HAP-1 (cell line): ENCODE measurements around the gene GFPT2.

Experiments used
- DNase-seq, 2 experiments: peaks; one replicate each; pipeline ENCODE4 v3.0.0-alpha.2; 2016 to 2020; ENCODE audit warnings: low spot score in 2 of 2
- H3K27me3 ChIP-seq: fragments of 250-450 bp; sonication (Bioruptor Pico); 2 replicates; pipeline ENCODE4 v1.5.1; 2020; ENCODE audit warnings: low read depth, mild to moderate bottlenecking, moderate library complexity
- H3K36me3 ChIP-seq: fragments of 250-450 bp; sonication (Bioruptor Pico); replicated peaks from 2 replicates; pipeline ENCODE4 v1.5.1; 2020; ENCODE audit warnings: mild to moderate bottlenecking
- H3K4me1 ChIP-seq: fragments of 250-450 bp; sonication (Bioruptor Pico); 2 replicates; pipeline ENCODE4 v1.5.1; 2020; ENCODE audit warnings: mild to moderate bottlenecking
- H3K4me3 ChIP-seq: fragments of 250-450 bp; sonication (Bioruptor Pico); 2 replicates; pipeline ENCODE4 v1.5.1; 2020; ENCODE audit warnings: mild to moderate bottlenecking, moderate library complexity
- H3K9me3 ChIP-seq: fragments of 250-450 bp; sonication (Bioruptor Pico); 2 replicates; pipeline ENCODE4 v1.5.1; 2020; ENCODE audit warnings: mild to moderate bottlenecking, moderate library complexity
- in situ Hi-C: fragments of 300-500 bp; cut with MboI; formaldehyde crosslinking; loops from 3 replicates; pipeline ENCODE4 v1.14.3; 2020; ENCODE audit warnings: low sequenced_read_pairs, inconsistent platforms, mixed read lengths

The GFPT2 gene

DNA sequence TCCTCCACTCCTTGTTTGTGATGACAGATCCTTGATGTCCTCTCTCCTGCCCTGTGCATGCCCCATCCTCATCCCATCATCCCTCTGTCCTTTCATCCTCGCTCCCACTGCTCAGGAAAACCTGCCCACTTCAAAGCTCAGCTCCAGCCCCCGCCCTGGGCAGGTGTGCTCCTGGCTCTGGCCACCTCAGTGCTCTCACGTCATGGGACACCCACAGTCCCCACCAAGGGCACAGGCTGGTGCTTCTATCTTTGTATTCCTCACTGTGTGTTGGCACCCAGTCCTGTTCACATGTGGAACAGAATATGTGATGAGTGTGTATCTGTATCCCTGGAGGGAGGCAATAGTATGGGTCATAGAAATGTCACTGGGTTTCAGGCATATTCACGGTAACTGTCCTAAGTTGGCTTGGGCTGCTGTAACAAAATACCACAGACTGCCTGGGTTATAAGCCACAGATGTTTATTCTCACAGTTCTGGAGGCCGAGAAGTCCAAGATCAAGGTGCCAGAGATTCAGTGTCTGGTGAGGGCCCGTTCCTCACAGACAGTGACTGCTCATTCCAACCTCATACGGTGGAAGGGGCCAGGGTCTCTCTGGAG is 13.5 kb downstream of the GFPT2 start:
- Histone ChIP-seq H3K36me3 (peaks cover 23% of the 10 kb centered on the region), H3K9me3 (no peaks in the 10 kb centered on the region), H3K4me1 (peaks cover 20% of the 10 kb centered on the region), H3K4me3 (no peak overlapping the region), H3K27me3 (no peaks in the 10 kb centered on the region)
- in situ Hi-C loops = no loop called here
- DNase-seq = no peak

GRCh38 chr5:180338001-180338707 is 15.0 kb downstream of the GFPT2 start:
- Histone ChIP-seq H3K9me3 (no peaks in the 10 kb centered on the region), H3K4me3 (no peak overlapping the region), H3K4me1 (peaks cover 7% of the 10 kb centered on the region), H3K36me3 (peaks cover 31% of the 10 kb centered on the region), H3K27me3 (no peaks in the 10 kb centered on the region)
- in situ Hi-C loops = no loop called here
- no peak for DNase-seq

DNA sequence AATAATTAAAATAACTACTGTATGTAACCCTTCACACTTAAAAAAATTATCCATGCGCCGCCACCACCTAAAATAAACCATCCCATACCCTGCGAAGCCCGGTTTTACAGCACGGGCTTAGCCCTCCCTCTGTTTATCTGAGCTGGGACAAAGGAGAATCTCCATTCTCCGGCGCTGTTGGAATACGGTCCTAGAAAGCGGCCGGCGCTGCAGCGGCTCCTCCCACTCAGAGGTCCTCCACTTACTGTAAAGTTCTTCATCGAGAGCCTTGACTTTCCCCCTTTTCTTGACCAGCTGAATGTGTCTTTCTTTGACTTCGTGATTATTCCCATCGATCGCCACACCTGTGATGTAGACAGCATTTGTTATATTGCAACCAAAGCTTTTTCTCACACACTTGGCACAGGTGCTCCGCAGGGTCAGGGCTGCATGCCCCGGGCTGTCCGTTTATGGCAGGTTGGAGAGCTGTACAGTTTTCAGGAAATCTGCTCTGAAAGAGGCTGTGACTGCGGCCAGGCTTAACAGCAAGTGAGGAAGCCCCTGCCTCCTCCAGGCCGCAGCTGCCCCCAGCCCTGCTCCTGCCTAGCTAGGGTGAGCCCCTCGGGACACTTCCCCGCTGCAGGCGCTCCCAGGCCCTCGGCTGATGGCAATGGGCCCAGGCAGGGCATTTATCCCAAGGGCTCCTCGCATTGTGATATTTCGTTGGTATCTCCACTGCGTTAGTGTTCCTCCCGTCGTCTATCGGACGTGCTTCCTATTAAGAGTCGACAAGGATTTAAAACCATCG is 16.7 kb downstream of the GFPT2 start:
- H3K27me3 ChIP-seq = no peaks in the 10 kb centered on the region
- H3K4me1 ChIP-seq = no peaks in the 10 kb centered on the region
- peaks cover 31% of the 10 kb centered on the region for H3K36me3 ChIP-seq

DNA sequence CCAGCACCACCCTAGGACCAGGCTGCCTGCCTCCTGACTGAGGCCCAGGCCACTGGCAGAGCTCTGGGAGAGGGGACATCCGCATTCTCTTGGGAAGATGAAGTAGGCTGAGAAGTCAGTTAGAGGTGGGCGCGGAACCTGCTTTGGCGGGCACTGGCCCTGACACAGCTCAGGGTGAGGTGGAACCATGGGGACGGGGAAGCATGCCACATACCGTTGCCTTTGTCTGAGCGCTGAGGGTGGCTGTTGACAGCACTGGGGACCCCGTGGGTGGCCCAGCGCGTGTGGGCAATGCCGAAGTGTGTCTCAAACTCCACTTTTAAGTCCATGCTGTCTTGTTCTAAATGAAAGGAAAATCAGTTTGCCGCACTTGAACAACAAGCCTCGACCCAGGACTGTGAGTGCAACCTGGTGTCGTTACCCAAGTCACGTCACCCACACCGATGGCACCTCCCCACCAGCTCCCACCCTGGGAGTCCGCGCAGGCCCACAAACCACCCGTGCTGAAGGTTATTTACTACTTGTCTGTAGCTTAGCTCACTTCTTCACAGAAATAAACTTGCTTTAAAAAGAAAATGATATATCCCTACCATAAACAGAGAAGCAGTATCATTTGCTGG is 17.4 kb downstream of the GFPT2 start:
- Histone ChIP-seq H3K4me1 (no peaks in the 10 kb centered on the region), H3K9me3 (no peaks in the 10 kb centered on the region), H3K27me3 (no peaks in the 10 kb centered on the region), H3K4me3 (no peak overlapping the region), H3K36me3 (peaks cover 34% of the 10 kb centered on the region)
- DNase-seq = no peak
- in situ Hi-C loops = no loop called here

More for the DNA sequence above, 16.7 kb downstream of the GFPT2 start:
- H3K4me3 ChIP-seq = no peak overlapping the region
- DNase-seq = no peak
- H3K9me3 ChIP-seq = no peaks in the 10 kb centered on the region
- in situ Hi-C loops = no loop called here

DNA sequence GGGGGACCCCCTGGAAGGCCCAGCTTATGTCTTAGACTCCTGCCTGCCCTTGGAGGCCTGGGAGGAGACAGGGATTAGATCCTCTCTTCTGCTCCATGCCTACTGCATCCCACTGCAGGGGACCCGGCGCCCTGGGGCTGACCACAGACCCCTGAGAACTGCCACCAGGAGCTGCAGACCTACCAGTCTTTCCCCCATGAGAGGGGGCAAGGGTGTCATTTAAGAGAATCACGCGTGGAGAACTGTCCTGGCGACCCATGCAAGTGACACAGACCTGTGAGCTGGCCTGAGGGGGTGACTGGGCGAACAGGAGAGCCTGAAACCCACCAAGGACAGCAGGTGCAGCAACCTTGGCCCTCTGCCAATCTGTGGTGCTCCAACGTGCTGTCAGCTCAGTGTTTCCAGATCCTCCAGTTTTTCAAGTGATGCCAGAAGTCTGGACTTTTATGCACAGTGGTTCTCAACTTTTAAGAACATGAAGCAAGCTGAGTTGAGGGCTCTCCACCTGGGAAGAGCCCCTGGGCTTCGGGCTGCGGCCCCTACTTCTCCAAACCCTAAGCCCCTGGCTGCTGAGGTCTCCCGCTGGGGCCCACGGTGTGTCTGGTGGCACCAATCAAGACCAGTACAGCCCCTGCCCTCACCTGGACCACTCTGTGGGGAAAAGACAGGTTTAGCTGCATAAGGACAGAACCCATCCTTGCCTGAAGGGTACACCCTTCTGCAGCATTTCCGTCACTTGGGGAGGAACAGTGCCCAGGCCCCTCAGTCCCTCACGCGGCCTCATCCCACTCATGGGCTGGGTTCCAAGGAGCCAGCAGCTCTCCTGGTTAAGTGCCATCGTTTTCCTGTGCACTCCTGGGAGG is 18.2 kb downstream of the GFPT2 start:
- Histone ChIP-seq H3K4me1 (no peaks in the 10 kb centered on the region), H3K4me3 (no peak overlapping the region), H3K27me3 (no peaks in the 10 kb centered on the region), H3K9me3 (no peaks in the 10 kb centered on the region), H3K36me3 (peaks cover 38% of the 10 kb centered on the region)
- in situ Hi-C loops = no loop called here
- DNase-seq = no peak

DNA sequence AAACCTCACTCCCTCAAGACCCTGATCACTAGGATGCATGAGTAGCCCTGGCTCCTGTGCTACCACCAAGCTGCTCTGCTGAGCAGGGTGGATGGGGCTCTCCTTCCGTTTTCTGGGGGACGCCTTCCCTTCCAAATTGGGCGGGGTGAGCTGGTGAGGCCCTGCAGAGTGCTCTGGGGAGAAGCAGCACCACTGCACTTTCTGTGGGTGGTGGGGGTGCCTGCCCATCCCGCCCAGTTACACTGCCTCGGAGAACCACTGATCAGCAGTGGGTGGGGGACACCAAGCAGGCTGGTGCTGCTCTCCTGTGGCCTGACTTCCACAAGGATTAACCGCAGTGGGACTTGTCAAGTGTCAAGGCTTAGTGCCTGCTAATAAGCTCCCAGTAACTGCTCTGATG is 19.0 kb downstream of the GFPT2 start:
- H3K4me3 ChIP-seq = no peak overlapping the region
- H3K9me3 ChIP-seq = no peaks in the 10 kb centered on the region
- no peaks in the 10 kb centered on the region for H3K27me3 ChIP-seq
- H3K4me1 ChIP-seq = no peaks in the 10 kb centered on the region
- in situ Hi-C loops = no loop called here
- DNase-seq = no peak
- peaks cover 41% of the 10 kb centered on the region for H3K36me3 ChIP-seq

- H3K4me3 ChIP-seq = no peak overlapping the region
- peaks cover 41% of the 10 kb centered on the region for H3K36me3 ChIP-seq
- no peaks in the 10 kb centered on the region for H3K27me3 ChIP-seq
- no peak for DNase-seq
- no peaks in the 10 kb centered on the region for H3K9me3 ChIP-seq
- H3K4me1 ChIP-seq = no peaks in the 10 kb centered on the region
- in situ Hi-C loops = no loop called here
Measured at GRCh38 chr5:180333661-180334060, 19.5 kb downstream of the GFPT2 start.

DNA sequence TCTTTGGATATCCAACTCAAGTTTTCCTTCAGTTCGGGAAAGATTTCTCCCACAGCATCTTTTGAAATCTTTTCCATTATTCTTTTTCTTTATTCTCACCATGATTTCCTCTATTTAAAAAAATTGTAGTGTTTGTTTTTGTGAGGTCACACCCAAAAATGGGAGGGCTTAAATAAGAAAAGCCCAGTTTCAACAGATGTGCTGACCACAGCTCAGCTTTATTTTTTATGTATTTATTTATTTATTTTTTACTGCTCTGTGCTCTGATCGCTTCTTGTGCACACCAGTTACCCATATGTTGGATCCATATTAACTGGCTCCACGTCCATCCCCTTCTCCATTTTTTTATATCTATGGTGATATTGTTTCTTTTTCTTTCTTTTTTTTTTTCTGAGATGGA is 20.3 kb downstream of the GFPT2 start:
- Histone ChIP-seq H3K4me3 (no peak overlapping the region), H3K4me1 (no peaks in the 10 kb centered on the region), H3K36me3 (peaks cover 46% of the 10 kb centered on the region), H3K9me3 (no peaks in the 10 kb centered on the region), H3K27me3 (no peaks in the 10 kb centered on the region)
- in situ Hi-C loops = no loop called here
- no peak for DNase-seq

DNA sequence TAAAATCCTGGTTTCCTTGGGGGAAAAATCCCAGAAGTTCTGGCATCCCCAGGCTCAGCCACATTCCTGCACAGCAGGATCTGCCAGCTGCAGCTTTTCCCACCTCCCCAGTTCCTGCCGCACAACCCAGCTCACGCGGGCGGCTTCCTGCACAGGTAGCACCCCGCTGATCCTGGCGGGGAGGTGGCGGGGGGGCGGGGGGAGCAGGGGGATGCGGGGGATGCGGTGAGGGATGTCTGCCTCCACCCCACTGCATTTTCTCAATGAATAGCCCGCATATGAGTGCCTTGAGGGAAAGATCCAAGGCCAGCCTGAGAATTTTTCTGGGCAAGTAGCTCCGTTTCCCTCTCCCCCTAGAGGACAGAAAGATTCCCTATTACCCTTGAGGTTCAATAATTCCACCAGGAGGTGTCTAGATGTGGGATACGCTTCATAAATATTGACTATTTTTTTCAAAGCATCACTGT is 21.1 kb downstream of the GFPT2 start:
- Histone ChIP-seq H3K36me3 (peaks cover 46% of the 10 kb centered on the region), H3K27me3 (no peaks in the 10 kb centered on the region), H3K4me3 (no peak overlapping the region), H3K9me3 (no peaks in the 10 kb centered on the region), H3K4me1 (no peaks in the 10 kb centered on the region)
- no peak for DNase-seq
- in situ Hi-C loops = no loop called here

DNA sequence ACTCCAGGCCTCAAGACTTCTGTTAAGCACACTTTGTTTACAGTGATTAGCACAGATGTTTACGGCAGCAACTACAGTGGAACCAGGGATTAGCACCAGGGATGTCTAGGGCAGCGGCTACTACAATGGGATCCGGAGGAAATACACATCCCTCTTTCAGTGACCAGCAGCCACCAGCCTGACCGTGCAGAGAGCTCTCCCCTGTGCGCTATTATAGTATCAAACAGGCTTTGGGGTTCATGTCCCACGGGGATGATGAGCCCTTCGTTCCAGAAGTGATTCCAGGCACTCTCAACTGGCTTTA is 21.5 kb downstream of the GFPT2 start:
- Histone ChIP-seq H3K9me3 (no peaks in the 10 kb centered on the region), H3K4me1 (no peaks in the 10 kb centered on the region), H3K27me3 (no peaks in the 10 kb centered on the region), H3K4me3 (no peak overlapping the region), H3K36me3 (peaks cover 42% of the 10 kb centered on the region)
- no peak for DNase-seq
- in situ Hi-C loops = no loop called here

DNA sequence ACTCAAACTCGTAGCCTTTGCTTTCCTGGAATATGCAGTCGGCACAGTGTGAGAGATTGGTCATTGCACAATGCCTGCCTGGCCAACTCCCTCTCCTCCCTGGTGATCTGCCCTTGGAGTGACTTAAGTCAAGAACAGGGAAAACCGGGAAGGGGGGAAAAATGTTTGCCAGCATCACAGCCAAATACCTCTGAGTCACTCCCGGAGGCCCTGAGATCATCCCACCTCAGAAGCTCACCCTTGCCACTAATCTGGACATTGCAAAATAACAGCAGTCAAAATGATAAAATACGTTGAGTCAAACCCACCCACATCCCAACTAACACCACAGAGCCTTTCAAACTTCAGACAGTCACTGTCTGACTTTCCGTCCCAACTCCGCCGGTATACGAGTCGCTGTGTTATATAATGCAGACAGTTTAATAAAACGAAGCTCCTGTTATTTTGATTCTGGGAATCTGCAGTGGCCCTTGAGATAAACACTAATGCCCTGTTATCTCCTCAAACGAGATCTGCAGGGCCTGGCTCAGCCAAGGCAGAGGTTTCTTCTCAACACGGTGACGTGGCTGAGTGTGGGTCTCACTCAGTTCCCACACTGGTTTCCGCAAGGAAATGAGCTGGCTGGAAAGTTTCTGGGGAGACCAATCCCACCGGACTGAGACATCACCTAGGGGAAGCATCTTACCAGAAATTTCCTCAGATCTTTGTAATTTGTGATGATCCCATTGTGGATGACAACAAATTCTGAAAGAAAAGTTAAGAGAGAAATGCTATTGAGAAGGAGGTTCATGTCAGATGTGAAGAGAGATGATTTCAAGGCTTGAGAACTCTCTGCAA is 22.1 kb downstream of the GFPT2 start:
- no peaks in the 10 kb centered on the region for H3K4me1 ChIP-seq
- no peak for DNase-seq
- H3K4me3 ChIP-seq = no peak overlapping the region
- H3K27me3 ChIP-seq = no peaks in the 10 kb centered on the region
- in situ Hi-C loops = no loop called here
- peaks cover 37% of the 10 kb centered on the region for H3K36me3 ChIP-seq
- H3K9me3 ChIP-seq = no peaks in the 10 kb centered on the region

DNA sequence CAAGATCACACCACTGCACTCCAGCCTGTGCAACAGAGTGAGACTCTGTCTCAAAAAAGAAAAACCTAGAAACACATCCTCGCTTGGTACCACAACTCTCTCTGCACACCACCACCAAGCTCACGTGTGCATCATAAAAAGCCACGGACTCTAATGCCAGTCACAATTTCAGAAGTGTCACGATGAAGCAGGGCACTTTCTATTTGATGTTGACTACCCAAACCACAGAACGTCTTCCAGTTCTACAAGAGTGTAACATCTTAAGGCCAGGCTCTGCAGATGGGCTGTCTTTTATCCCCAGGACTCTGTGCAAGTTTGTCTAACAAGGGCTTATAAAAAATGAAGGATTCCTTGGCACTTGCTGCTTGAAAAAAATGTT is 22.9 kb downstream of the GFPT2 start:
- DNase-seq = no peak
- H3K4me1 ChIP-seq = no peaks in the 10 kb centered on the region
- H3K36me3 ChIP-seq = peaks cover 29% of the 10 kb centered on the region
- no peaks in the 10 kb centered on the region for H3K9me3 ChIP-seq
- H3K27me3 ChIP-seq = no peaks in the 10 kb centered on the region
- in situ Hi-C loops = no loop called here
- no peak overlapping the region for H3K4me3 ChIP-seq
